ENCODE results near the gene PPP2CA.
A peak's percentile ranks its signal among the peaks of the same experiment; 100 is the strongest.

PPP2CA gene

GRCh38 chr5:134175921-134176510 lies 49.9 kb downstream of the PPP2CA start:
- H3K9me3 ChIP-seq (ENCODE audit: insufficient read depth, low read depth, low read length): no peaks in the 10 kb centered on the region
- peaks cover 54% of the 10 kb centered on the region for H3K79me2 ChIP-seq (ENCODE audit: insufficient read depth, low read length)
- H3K4me2 ChIP-seq (ENCODE audit: low read depth, low read length, poor library complexity, severe bottlenecking): peak overlapping the region; percentile 87
- H3K9me2 ChIP-seq (replicated peaks; ENCODE audit: low read depth, low read length): no peaks in the 10 kb centered on the region
- no peaks in the 10 kb centered on the region for H3F3A ChIP-seq (ENCODE audit: low read depth)
- H4K20me1 ChIP-seq (ENCODE audit: insufficient read depth, low read length, poor library complexity, severe bottlenecking): peaks cover 41% of the 10 kb centered on the region
- H3K9ac ChIP-seq (ENCODE audit: low read depth, low read length, poor library complexity, severe bottlenecking): peak overlapping the region; percentile 84
- H2AFZ ChIP-seq (ENCODE audit: low read length): no peak overlapping the region
- H3K4me1 ChIP-seq (ENCODE audit: insufficient read depth, low read length, poor library complexity, severe bottlenecking): peaks cover 20% of the 10 kb centered on the region
- H3K4me3 ChIP-seq (ENCODE audit: low read length, poor library complexity, severe bottlenecking): peak overlapping the region; percentile 93
- H3K27me3 ChIP-seq (ENCODE audit: insufficient read depth, low read length, poor library complexity, severe bottlenecking): no peaks in the 10 kb centered on the region
- TF ChIP-seq EZH2phosphoT487 (IDR thresholded peaks at IDR 0.05; ENCODE audit: borderline replicate concordance) (no peak), CTCF (conservative IDR thresholded peaks at IDR 0.05; ENCODE audit: low read length) (no peak)
- peaks cover 14% of the 10 kb centered on the region; the same call in 1 of the 2 replicates for H3K36me3 ChIP-seq (ENCODE audit: insufficient read depth, low read length)

- Histone ChIP-seq H2AFZ (ENCODE audit: low read length) (no peak overlapping the region), H3K79me2 (ENCODE audit: insufficient read depth, low read length) (peaks cover 62% of the 10 kb centered on the region), H3K9ac (ENCODE audit: low read depth, low read length, poor library complexity, severe bottlenecking) (peak overlapping the region; percentile 84)
Measured at GRCh38 chr5:134174841-134175839, 50.7 kb downstream of the PPP2CA start.

GRCh38 chr5:134171972-134172371 lies 53.9 kb downstream of the PPP2CA start:
- peaks cover 20% of the 10 kb centered on the region for H3K4me1 ChIP-seq (ENCODE audit: insufficient read depth, low read length, poor library complexity, severe bottlenecking)
- peaks cover 62% of the 10 kb centered on the region for H3K79me2 ChIP-seq (ENCODE audit: insufficient read depth, low read length)
- H3K27me3 ChIP-seq (ENCODE audit: insufficient read depth, low read length, poor library complexity, severe bottlenecking): no peaks in the 10 kb centered on the region
- no peaks in the 10 kb centered on the region for H3F3A ChIP-seq (ENCODE audit: low read depth)
- H2AFZ ChIP-seq (ENCODE audit: low read length): no peak overlapping the region
- no peak overlapping the region for H3K9ac ChIP-seq (ENCODE audit: low read depth, low read length, poor library complexity, severe bottlenecking)
- peak overlapping the region; percentile 20 for H3K4me2 ChIP-seq (ENCODE audit: low read depth, low read length, poor library complexity, severe bottlenecking)
- no peaks in the 10 kb centered on the region for H3K9me3 ChIP-seq (ENCODE audit: insufficient read depth, low read depth, low read length)
- peaks cover 41% of the 10 kb centered on the region for H4K20me1 ChIP-seq (ENCODE audit: insufficient read depth, low read length, poor library complexity, severe bottlenecking)
- TF ChIP-seq EZH2phosphoT487 (IDR thresholded peaks at IDR 0.05; ENCODE audit: borderline replicate concordance) (no peak), CTCF (conservative IDR thresholded peaks at IDR 0.05; ENCODE audit: low read length) (no peak)
- H3K9me2 ChIP-seq (replicated peaks; ENCODE audit: low read depth, low read length): no peaks in the 10 kb centered on the region
- peaks cover 35% of the 10 kb centered on the region; the same call in 1 of the 2 replicates for H3K36me3 ChIP-seq (ENCODE audit: insufficient read depth, low read length)
- no peak overlapping the region for H3K4me3 ChIP-seq (ENCODE audit: low read length, poor library complexity, severe bottlenecking)

More at GRCh38 chr5:134174841-134175839, 50.7 kb downstream of the PPP2CA start:
- H3K9me3 ChIP-seq (ENCODE audit: insufficient read depth, low read depth, low read length): no peaks in the 10 kb centered on the region
- H3K9me2 ChIP-seq (replicated peaks; ENCODE audit: low read depth, low read length): no peaks in the 10 kb centered on the region
- H3K4me1 ChIP-seq (ENCODE audit: insufficient read depth, low read length, poor library complexity, severe bottlenecking): peaks cover 20% of the 10 kb centered on the region
- H3K36me3 ChIP-seq (ENCODE audit: insufficient read depth, low read length): peaks cover 22% of the 10 kb centered on the region; the same call in 1 of the 2 replicates
- peak overlapping the region; percentile 93 for H3K4me3 ChIP-seq (ENCODE audit: low read length, poor library complexity, severe bottlenecking)
- no peaks in the 10 kb centered on the region for H3K27me3 ChIP-seq (ENCODE audit: insufficient read depth, low read length, poor library complexity, severe bottlenecking)
- peaks cover 41% of the 10 kb centered on the region for H4K20me1 ChIP-seq (ENCODE audit: insufficient read depth, low read length, poor library complexity, severe bottlenecking)
- TF ChIP-seq EZH2phosphoT487 (IDR thresholded peaks at IDR 0.05; ENCODE audit: borderline replicate concordance): no peak
- TF ChIP-seq CTCF (conservative IDR thresholded peaks at IDR 0.05; ENCODE audit: low read length): no peak
- no peaks in the 10 kb centered on the region for H3F3A ChIP-seq (ENCODE audit: low read depth)
- H3K4me2 ChIP-seq (ENCODE audit: low read depth, low read length, poor library complexity, severe bottlenecking): peak overlapping the region; percentile 87
